Adipocyte (in vitro differentiated cells): Measurements from ENCODE around the gene DOC2B.
"Not testable (repeated sequence)": the region's sequence is repeated elsewhere in the genome, so short reads cannot be mapped to it uniquely, and the experiment has no call there.

Source experiments
- DNase-seq: peaks from one replicate; pipeline ENCODE4 v3.0.0-alpha.2; 2015; ENCODE audit warnings: low read depth
- H3K27me3 ChIP-seq: replicated peaks from 2 replicates; pipeline ENCODE4 v1.7.0; 2013; ENCODE audit warnings: mild to moderate bottlenecking, low read length, moderate library complexity; ENCODE audit not compliant: control insufficient read depth, insufficient read depth
- H3K36me3 ChIP-seq: 2 replicates; pipeline ENCODE4 v1.7.0; 2013; ENCODE audit warnings: low read length, mild to moderate bottlenecking, moderate library complexity; ENCODE audit not compliant: control insufficient read depth, insufficient read depth, severe bottlenecking
- H3K4me1 ChIP-seq: 2 replicates; pipeline ENCODE4 v1.7.0; 2013; ENCODE audit warnings: mild to moderate bottlenecking, low read length, moderate library complexity; ENCODE audit not compliant: control insufficient read depth, insufficient read depth
- H3K4me3 ChIP-seq: 2 replicates; pipeline ENCODE4 v1.7.0; 2013; ENCODE audit warnings: mild to moderate bottlenecking, low read length, moderate library complexity
- H3K9ac ChIP-seq: 2 replicates; pipeline ENCODE4 v1.7.0; 2013; ENCODE audit warnings: mild to moderate bottlenecking, low read length, moderate library complexity
- H3K9me3 ChIP-seq: 2 replicates; pipeline ENCODE4 v1.7.0; 2013; ENCODE audit warnings: mild to moderate bottlenecking, low read length, moderate library complexity; ENCODE audit not compliant: control insufficient read depth

DOC2B gene

GRCh38 chr17:181245-182049, at the start of gene DOC2B:
Gene DOC2B (minus strand): TSS chr17:181650. CDS start chr17:181479, 171 bp downstream.
- DNase-seq = peak; percentile 55

GRCh38 chr17:230395-230770, 48.9 kb upstream of the DOC2B start:
- Histone ChIP-seq H3K27me3 (peaks cover 21% of the 10 kb centered on the region), H3K4me3 (no peak overlapping the region), H3K36me3 (no peaks in the 10 kb centered on the region), H3K4me1 (no peaks in the 10 kb centered on the region), H3K9ac (no peak overlapping the region), H3K9me3 (no peaks in the 10 kb centered on the region)
- no peak for DNase-seq

More at GRCh38 chr17:181245-182049, at the start of gene DOC2B:
- H3K27me3 ChIP-seq = peaks cover 62% of the 10 kb centered on the region
- H3K9me3 ChIP-seq = no peaks in the 10 kb centered on the region
- H3K4me3 ChIP-seq = peak within 1 kb of the TSS; percentile 54
- H3K4me1 ChIP-seq = no peaks in the 10 kb centered on the region
- H3K9ac ChIP-seq = no peak within 1 kb of the TSS
- H3K36me3 ChIP-seq = no peaks in the 10 kb centered on the region

DNA sequence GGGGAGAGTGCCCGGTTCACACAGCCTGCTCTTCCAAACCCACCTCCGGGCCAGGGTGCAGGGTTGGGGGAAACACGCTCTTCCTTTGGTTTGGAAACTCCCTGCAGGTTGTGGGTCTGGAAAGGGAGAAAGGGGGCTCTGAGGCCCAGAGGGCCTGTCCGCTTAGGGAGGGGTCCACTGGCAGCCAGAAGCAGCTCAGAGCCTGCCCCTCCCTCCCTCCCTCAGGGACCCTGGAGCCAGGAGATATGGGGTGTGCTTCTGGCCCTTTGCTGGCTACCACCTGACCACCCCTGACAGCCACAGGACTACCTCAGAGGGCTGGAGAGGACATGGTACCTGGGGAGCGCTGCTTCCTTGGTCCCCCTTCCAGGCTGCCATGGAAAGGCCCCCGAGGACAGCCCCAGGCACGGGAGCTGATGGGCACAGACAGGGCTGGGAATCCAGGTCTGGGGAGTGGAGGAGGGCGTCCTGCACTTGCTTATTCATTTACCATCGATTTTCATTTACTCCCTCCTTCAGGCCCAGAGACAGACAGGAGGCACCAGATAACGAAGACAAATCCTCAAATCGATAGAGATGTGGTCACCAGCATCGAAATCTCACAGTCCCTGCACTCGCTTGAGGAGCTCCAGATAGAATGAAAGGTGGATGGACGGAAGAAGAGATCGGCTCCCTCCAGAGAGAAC, 48.4 kb upstream of the DOC2B start:
- no peaks in the 10 kb centered on the region for H3K36me3 ChIP-seq
- no peaks in the 10 kb centered on the region for H3K9me3 ChIP-seq
- no peak overlapping the region for H3K9ac ChIP-seq
- no peak overlapping the region for H3K4me3 ChIP-seq
- DNase-seq = no peak
- peaks cover 24% of the 10 kb centered on the region for H3K27me3 ChIP-seq
- no peaks in the 10 kb centered on the region for H3K4me1 ChIP-seq

DNA sequence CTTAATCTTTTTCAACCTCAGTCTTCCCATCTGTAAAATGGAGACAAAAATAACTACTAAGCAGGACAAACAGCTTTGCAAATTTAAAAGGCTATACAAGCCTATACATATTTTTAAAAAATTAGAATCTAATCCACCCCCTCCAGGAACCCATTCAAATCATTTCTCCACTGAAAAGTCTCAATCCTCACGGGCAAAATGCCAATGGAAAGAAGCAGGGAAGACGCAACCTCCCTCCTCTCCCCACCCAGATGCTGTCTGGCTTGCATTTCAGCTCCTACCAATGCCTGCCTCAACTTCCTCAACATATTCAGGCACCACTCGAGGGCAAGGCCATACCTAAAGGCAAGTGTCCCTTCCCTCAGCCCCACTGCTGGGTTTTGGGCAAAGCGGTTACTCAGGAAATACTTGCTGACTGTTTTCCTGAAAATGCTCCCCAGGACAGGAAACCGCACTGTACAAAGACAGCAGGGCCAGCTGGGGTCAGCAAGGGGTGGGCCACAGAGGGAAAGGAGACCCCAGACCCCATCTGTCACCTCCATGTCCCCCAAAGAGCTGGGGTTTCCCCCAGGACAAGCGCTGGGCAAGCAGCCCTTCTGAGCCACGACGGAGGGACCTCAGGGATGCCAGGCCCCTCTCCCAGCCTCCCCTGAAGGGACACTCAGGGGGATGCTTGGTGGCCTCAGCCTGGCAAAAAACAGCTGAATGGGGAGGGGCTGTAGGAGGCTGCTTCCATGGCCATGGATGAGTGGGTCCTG, 47.7 kb upstream of the DOC2B start:
- no peaks in the 10 kb centered on the region for H3K4me1 ChIP-seq
- H3K9ac ChIP-seq = no peak overlapping the region
- no peaks in the 10 kb centered on the region for H3K36me3 ChIP-seq
- no peaks in the 10 kb centered on the region for H3K9me3 ChIP-seq
- DNase-seq = no peak
- H3K4me3 ChIP-seq = no peak overlapping the region
- peaks cover 21% of the 10 kb centered on the region for H3K27me3 ChIP-seq

GRCh38 chr17:227946-228615, 46.6 kb upstream of the DOC2B start:
- Histone ChIP-seq H3K27me3 (peaks cover 21% of the 10 kb centered on the region), H3K4me3 (no peak overlapping the region), H3K9ac (no peak overlapping the region), H3K36me3 (no peaks in the 10 kb centered on the region), H3K9me3 (no peaks in the 10 kb centered on the region), H3K4me1 (no peaks in the 10 kb centered on the region)
- DNase-seq = no peak

DNA sequence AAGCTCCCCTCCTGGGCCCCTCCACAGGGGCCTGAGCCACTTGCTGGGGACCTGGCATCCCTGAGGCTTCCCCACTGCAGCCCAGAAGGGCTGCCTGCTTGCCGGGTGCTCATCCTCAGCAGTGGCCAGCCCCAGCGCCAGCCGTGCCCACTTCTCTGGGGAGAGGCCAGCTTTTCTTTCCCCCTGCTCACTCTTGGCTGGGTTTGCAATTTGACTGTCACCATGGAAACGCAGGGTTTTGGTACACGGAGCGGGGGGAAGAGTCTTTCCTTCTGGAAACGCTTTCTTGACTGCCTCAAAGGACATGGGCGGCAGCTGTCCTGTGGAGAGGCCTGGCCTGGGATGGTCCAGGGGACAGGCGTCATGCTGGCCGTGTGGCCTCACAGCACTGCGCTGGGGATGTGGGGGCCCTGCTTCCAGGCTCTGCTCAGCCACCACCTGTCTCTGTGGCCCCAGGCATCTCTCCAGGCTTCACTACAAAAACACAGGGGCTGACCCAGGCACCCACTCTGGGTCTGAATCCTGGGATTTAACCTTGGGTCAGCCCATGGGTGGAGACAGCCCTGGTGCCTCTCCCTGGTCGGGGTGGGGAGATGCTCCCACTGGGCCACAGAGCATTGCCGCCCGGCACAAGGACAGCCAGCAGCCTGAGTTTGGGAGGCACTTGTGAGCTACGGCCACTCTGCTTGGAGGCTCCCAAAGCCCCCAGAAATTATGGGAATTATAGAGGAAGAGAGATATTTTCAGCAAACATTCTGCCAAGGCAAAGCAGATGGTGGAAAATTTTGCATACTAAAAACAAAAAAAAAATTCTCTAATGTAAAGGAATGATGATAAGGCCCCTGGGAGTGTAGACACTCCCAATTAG, 45.9 kb upstream of the DOC2B start:
- H3K9me3 ChIP-seq = no peaks in the 10 kb centered on the region
- no peak for DNase-seq
- H3K27me3 ChIP-seq = peaks cover 21% of the 10 kb centered on the region
- H3K9ac ChIP-seq = no peak overlapping the region
- no peaks in the 10 kb centered on the region for H3K4me1 ChIP-seq
- H3K4me3 ChIP-seq = no peak overlapping the region
- no peaks in the 10 kb centered on the region for H3K36me3 ChIP-seq

DNA sequence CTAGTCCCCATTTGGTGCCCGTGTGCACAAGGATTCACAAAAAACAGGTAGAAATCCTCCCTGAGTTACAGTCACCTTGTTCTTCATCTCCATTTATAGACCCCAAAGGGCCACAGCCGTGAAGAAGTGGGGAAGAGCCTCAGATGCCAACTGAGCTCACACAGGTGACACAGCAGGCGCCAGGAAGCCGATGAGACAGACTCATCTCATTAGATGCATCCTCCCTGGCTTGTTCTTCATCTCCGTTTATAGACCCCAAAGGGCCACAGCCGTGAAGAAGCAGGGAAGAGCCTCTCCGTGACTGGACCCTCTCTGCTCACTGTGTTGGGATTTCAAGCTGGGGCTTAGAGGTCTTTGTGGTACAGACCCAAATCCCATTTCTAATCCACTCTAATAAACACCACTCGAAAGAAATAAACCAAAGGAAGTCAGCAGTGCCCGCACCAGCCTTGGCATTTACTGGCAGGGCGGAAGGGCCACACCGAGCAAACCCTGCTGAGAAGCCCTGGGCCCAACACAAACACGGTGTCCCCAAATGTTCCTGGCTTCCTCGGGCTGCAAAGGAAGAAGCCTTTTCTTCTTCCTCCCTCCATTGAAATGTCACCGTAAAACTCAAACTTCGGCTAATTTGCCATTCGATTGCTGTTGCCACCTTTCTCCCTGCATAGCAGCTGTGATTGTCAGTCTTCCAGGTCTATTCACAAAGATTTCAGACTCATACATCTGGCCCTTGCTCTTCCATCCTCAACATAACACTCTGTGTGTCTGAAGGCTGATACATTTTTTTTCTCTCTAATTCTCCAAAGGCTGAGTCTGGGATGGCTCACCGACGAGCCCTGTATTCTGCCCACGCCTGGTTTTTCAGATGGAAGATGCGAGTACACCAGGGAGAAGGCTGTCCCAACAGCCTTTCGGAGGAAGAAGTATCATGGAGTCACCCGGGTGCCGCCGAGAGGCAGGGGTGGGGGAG, 44.9 kb upstream of the DOC2B start:
- no peak for DNase-seq
- H3K27me3 ChIP-seq = peaks cover 21% of the 10 kb centered on the region
- no peaks in the 10 kb centered on the region for H3K36me3 ChIP-seq
- no peaks in the 10 kb centered on the region for H3K4me1 ChIP-seq
- H3K9ac ChIP-seq = no peak overlapping the region
- no peak overlapping the region for H3K4me3 ChIP-seq
- no peaks in the 10 kb centered on the region for H3K9me3 ChIP-seq

DNA sequence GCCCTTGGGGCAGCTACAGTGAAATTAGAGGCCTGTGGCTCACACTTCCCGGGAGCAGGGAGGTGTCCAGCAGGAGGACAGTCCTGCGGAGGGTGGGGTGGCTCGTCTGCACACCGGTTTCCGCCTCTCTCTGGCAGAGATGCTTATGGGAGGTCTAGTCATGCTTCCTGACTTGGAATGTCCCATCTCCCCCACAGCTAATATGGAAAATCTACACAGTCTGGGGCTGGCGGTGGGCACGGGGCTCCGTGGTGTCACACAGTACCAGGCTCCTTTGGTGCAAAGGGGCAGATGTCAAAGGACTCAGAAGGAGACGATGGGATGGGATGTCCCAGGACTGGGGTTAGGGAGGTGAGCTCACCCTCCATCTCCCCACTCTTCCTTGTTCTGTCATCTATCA, 44.1 kb upstream of the DOC2B start:
- Histone ChIP-seq H3K4me1 (no peaks in the 10 kb centered on the region), H3K36me3 (no peaks in the 10 kb centered on the region), H3K27me3 (peaks cover 21% of the 10 kb centered on the region), H3K4me3 (no peak overlapping the region), H3K9ac (no peak overlapping the region), H3K9me3 (no peaks in the 10 kb centered on the region)
- DNase-seq = no peak

DNA sequence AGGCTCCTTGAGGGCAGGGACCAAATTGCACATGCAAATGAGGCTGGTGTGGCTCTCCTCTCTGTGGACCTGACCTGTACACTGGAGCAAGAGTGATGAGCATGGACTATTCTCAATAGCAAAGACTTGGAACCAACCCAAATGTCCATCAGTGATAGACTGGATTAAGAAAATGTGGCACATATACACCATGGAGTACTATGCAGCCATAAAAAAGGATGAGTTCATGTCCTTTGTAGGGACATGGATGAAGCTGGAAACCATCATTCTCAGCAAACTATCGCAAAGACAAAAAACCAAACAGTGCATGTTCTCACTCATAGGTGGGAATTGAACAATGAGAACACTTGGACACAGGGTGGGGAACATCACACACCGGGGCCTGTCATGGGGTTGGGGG, 43.1 kb upstream of the DOC2B start:
- not testable (repeated sequence) for H3K4me3 ChIP-seq, H3K4me1 ChIP-seq, H3K9ac ChIP-seq, H3K9me3 ChIP-seq, H3K36me3 ChIP-seq, DNase-seq
- peaks cover 17% of the 10 kb centered on the region for H3K27me3 ChIP-seq
